ENCODE results near the gene E2F7.

DNA sequence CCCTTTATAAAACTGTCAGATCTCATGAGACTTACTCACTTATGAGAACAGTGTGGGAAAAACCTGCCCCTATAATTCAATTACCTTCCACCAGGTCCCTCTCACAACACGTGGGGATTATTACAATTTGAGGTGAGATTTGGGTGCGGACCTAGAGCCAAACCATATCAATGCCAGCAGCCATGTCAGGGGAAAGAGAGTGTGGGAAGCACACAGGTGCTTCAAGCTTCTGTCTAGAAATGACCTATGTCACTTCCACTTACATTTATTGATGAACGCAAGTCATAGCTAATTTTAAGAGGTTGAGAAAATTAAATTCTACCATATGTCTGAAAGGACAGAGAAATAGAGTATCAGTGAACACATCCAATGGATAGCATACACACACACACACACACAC, 32.5 kb upstream of the E2F7 start:
- TF ChIP-seq POLR2AphosphoS5 (IDR thresholded peaks at IDR 0.05), result no peak
- TF ChIP-seq CTCF (IDR thresholded peaks at IDR 0.05), result no peak
- no peak for TF ChIP-seq POLR2A (IDR thresholded peaks at IDR 0.05)
- no peak for TF ChIP-seq EP300 (IDR thresholded peaks at IDR 0.05)
